HG03025 (cell line): ENCODE results near the gene TNN.

ENCODE experiments used
- ATAC-seq: cut with Tn5 transposase; IDR thresholded peaks from one replicate; pipeline ENCODE4 v1.9.1; 2021; ENCODE audit warnings: mild to moderate bottlenecking, moderate library complexity; ENCODE audit not compliant: unreplicated experiment, low FRiP score

The TNN gene

GRCh38 chr1:175134500-175134899 lies 66.9 kb downstream of the TNN start:
- ATAC-seq, result no peak

GRCh38 chr1:175136246-175136645 lies 68.6 kb downstream of the TNN start:
- no peak for ATAC-seq

- ATAC-seq, result no peak
These were observed 69.7 kb downstream of the TNN start for GRCh38 chr1:175137369-175137768.

- ATAC-seq, result no peak
These were observed 70.9 kb downstream of the TNN start for GRCh38 chr1:175138579-175138978.

- ATAC-seq, result no peak
These were observed 78.4 kb downstream of the TNN start for GRCh38 chr1:175145899-175146528.

- ATAC-seq, result no peak
These were observed 79.0 kb downstream of the TNN start for GRCh38 chr1:175146529-175147213.

GRCh38 chr1:175147569-175147968 lies 79.9 kb downstream of the TNN start:
- ATAC-seq, result no peak

- ATAC-seq, result no peak
These were observed 80.4 kb downstream of the TNN start for GRCh38 chr1:175148068-175148467.

- ATAC-seq, result no peak
These were observed 83.1 kb downstream of the TNN start for GRCh38 chr1:175150596-175151319.

GRCh38 chr1:175152006-175152652 lies 84.5 kb downstream of the TNN start:
- ATAC-seq, result no peak

GRCh38 chr1:175154629-175155472 lies 87.2 kb downstream of the TNN start:
- no peak for ATAC-seq

- ATAC-seq, result no peak
These were observed 87.8 kb downstream of the TNN start for GRCh38 chr1:175155473-175155856.

- ATAC-seq, result no peak
These were observed 88.3 kb downstream of the TNN start for GRCh38 chr1:175155936-175156335.

- no peak for ATAC-seq
These were observed 89.6 kb downstream of the TNN start for GRCh38 chr1:175157200-175157599.

- no peak for ATAC-seq
These were observed 90.5 kb downstream of the TNN start for GRCh38 chr1:175158170-175158591.

GRCh38 chr1:175162955-175163354 lies 95.3 kb downstream of the TNN start:
- ATAC-seq, result no peak

- no peak for ATAC-seq
These were observed 96.1 kb downstream of the TNN start for GRCh38 chr1:175163702-175164101.

- ATAC-seq, result no peak
These were observed 97.1 kb downstream of the TNN start for GRCh38 chr1:175164751-175165150.

GRCh38 chr1:175166746-175167145 lies 99.1 kb downstream of the TNN start:
- ATAC-seq, result no peak

GRCh38 chr1:175167861-175168260 lies 100.2 kb downstream of the TNN start:
- ATAC-seq, result no peak
